Measurements from ENCODE around the gene METTL26. TPM values are rescaled to one million over a fixed set of nuclear protein-coding genes. Genes with fewer than 3 reads are reported as not detected.

Gene METTL26
- total and polyA plus RNA-seq, 10 of the 15 experiments (the other 5 are each of a cell fraction or from before 2014, with no cell fraction given): 5.4 to 163 (median 79.3) TPM

DNA sequence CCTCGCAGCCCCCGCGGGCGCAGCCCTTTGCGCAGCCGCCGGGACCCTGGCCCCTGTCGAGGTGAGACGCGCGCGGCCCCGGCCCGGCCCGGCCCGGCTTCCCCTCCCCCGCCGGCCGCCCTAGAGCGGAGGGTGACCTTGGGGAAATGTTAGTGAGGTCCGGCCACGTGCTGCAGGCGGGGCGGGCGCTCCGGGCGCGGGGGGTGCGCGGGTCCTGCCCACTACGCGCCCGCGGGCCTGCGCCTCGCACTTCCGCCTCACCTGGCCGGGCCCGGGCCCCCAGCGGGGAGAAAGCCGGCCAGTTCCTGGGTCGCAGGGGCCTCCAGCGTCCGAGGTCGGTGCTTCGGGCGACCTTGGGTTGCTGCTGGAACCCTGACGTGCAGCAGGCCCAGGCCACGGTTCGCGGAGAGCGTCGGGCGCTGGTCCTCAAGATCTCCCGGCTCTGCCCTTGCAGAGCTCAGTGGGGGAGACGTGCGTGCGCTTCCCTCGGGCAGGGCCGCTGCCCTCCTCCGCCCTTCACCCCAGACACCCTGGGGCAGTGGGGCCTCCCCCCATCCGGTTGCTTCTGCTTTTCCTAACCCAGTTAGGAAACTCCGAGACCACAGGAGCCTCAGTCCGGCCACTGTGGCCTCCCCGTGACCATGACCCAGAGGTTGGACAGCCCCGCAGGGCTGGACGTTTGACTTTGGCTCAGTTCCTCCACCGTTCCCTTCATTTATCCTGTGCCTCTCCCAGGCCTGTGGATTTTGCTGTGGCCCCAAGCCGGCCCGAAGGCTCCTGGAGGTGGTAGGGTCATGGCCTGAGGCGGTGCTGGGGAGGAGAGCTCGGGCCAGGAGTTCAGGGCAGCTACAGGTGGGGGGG is 6.3 kb upstream of the METTL26 start (continued):
- TF ChIP-seq ZNF24 (IDR thresholded peaks at IDR 0.05) (no peak), SMAD5 (IDR thresholded peaks at IDR 0.05; ENCODE audit: low read depth) (no peak), NRF1 (conservative IDR thresholded peaks at IDR 0.05; ENCODE audit: low read depth, low read length) (no peak), SUZ12 (IDR thresholded peaks at IDR 0.05; ENCODE audit: unreplicated experiment) (no peak), POLR2AphosphoS5 (IDR thresholded peaks at IDR 0.05; ENCODE audit: low read length) (peak; percentile 30; the same call in 1 of the 2 replicates), MTA2 (IDR thresholded peaks at IDR 0.05; ENCODE audit: low read depth) (no peak; the same call in 1 of the 2 replicates), NBN (IDR thresholded peaks at IDR 0.05) (peak; percentile 51; the same call in 1 of the 2 replicates), MYB (IDR thresholded peaks at IDR 0.05; ENCODE audit: borderline replicate concordance, low read depth, low read length) (no peak), NFXL1 (IDR thresholded peaks at IDR 0.05; ENCODE audit: borderline replicate concordance) (no peak), ESRRA (IDR thresholded peaks at IDR 0.05; ENCODE audit: low read length) (peak; percentile 96), BHLHE40 (IDR thresholded peaks at IDR 0.05; ENCODE audit: borderline replicate concordance in 1 of 2, low read depth in 2 of 2, low read length in 1 of 2) (peak; percentile 76 to 80; a peak in 3 of 4 replicates), ATF7 (IDR thresholded peaks at IDR 0.05; ENCODE audit: low read depth) (no peak), RFX5 (IDR thresholded peaks at IDR 0.05; ENCODE audit: low read depth, low read length) (no peak), RCOR1 (conservative IDR thresholded peaks at IDR 0.05; ENCODE audit: low read depth, low read length) (no peak), NR2F1 (conservative IDR thresholded peaks at IDR 0.05) (0 out of 2 replicates have a peak, but pooled peaks have one; percentile 65), CHD1 (IDR thresholded peaks at IDR 0.05; ENCODE audit: low read depth, low read length) (no peak), CREB1 (IDR thresholded peaks at IDR 0.05; ENCODE audit: low read depth) (no peak)
- TF ChIP-seq, protein P1, sequence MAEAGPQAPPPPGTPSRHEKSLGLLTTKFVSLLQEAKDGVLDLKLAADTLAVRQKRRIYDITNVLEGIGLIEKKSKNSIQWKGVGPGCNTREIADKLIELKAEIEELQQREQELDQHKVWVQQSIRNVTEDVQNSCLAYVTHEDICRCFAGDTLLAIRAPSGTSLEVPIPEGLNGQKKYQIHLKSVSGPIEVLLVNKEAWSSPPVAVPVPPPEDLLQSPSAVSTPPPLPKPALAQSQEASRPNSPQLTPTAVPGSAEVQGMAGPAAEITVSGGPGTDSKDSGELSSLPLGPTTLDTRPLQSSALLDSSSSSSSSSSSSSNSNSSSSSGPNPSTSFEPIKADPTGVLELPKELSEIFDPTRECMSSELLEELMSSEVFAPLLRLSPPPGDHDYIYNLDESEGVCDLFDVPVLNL (IDR thresholded peaks at IDR 0.05; ENCODE audit: low read depth, low read length): no peak
- TF ChIP-seq, protein P2, sequence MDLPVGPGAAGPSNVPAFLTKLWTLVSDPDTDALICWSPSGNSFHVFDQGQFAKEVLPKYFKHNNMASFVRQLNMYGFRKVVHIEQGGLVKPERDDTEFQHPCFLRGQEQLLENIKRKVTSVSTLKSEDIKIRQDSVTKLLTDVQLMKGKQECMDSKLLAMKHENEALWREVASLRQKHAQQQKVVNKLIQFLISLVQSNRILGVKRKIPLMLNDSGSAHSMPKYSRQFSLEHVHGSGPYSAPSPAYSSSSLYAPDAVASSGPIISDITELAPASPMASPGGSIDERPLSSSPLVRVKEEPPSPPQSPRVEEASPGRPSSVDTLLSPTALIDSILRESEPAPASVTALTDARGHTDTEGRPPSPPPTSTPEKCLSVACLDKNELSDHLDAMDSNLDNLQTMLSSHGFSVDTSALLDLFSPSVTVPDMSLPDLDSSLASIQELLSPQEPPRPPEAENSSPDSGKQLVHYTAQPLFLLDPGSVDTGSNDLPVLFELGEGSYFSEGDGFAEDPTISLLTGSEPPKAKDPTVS (IDR thresholded peaks at IDR 0.05; ENCODE audit: low read depth, low read length): no peak
- TF ChIP-seq, protein P3, sequence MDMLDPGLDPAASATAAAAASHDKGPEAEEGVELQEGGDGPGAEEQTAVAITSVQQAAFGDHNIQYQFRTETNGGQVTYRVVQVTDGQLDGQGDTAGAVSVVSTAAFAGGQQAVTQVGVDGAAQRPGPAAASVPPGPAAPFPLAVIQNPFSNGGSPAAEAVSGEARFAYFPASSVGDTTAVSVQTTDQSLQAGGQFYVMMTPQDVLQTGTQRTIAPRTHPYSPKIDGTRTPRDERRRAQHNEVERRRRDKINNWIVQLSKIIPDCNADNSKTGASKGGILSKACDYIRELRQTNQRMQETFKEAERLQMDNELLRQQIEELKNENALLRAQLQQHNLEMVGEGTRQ (IDR thresholded peaks at IDR 0.05; ENCODE audit: borderline replicate concordance, low read depth, low read length): peak; percentile 18
- TF ChIP-seq, protein P4, sequence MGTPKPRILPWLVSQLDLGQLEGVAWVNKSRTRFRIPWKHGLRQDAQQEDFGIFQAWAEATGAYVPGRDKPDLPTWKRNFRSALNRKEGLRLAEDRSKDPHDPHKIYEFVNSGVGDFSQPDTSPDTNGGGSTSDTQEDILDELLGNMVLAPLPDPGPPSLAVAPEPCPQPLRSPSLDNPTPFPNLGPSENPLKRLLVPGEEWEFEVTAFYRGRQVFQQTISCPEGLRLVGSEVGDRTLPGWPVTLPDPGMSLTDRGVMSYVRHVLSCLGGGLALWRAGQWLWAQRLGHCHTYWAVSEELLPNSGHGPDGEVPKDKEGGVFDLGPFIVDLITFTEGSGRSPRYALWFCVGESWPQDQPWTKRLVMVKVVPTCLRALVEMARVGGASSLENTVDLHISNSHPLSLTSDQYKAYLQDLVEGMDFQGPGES (IDR thresholded peaks at IDR 0.05): no peak
- TF ChIP-seq, protein P5, sequence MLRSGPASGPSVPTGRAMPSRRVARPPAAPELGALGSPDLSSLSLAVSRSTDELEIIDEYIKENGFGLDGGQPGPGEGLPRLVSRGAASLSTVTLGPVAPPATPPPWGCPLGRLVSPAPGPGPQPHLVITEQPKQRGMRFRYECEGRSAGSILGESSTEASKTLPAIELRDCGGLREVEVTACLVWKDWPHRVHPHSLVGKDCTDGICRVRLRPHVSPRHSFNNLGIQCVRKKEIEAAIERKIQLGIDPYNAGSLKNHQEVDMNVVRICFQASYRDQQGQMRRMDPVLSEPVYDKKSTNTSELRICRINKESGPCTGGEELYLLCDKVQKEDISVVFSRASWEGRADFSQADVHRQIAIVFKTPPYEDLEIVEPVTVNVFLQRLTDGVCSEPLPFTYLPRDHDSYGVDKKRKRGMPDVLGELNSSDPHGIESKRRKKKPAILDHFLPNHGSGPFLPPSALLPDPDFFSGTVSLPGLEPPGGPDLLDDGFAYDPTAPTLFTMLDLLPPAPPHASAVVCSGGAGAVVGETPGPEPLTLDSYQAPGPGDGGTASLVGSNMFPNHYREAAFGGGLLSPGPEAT (IDR thresholded peaks at IDR 0.05; ENCODE audit: low read depth): no peak
- TF ChIP-seq, protein P6, sequence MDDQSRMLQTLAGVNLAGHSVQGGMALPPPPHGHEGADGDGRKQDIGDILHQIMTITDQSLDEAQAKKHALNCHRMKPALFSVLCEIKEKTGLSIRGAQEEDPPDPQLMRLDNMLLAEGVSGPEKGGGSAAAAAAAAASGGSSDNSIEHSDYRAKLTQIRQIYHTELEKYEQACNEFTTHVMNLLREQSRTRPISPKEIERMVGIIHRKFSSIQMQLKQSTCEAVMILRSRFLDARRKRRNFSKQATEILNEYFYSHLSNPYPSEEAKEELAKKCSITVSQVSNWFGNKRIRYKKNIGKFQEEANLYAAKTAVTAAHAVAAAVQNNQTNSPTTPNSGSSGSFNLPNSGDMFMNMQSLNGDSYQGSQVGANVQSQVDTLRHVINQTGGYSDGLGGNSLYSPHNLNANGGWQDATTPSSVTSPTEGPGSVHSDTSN (IDR thresholded peaks at IDR 0.05; ENCODE audit: insufficient replicate concordance, low read depth, low read length): no peak

All from GM12878 (cell line).